Dermis blood vessel endothelial cell (primary cell): ENCODE results near the gene BRINP1. TPM values are rescaled to one million over a fixed set of nuclear protein-coding genes. Genes with fewer than 3 reads are reported as not detected.

Experiments used
- DNase-seq: peaks from one replicate; pipeline ENCODE4 v3.0.0; 2010
- total RNA-seq: library from RNA; depleted of rRNA; stranded (reverse); fragments of >200 nt; gene quantifications from 2 replicates; pipeline ENCODE4 v1.2.3, GENCODE V29; 2014

The BRINP1 gene
- total RNA-seq, 1 donor from 2014 or later, result not detected

DNA sequence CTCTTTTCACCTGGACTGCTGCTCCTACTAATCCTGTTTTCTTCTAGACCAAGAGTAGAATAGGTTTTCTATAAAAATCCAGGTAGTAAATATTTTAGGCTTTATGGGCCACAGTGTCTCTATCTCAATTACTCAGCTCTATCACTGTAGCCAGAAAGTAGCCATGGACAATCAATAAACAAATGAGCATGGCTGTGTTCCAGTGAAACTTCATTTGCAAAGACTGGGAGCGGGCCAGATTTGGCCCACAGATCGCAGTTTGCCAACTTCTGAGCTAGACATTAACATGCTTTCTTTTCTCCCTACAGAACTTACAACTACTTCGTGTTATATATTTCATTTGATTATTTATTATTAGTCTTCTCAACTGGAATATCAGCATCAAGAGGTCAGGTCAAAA lies 30.2 kb downstream of the BRINP1 start:
- DNase-seq, result no peak

GRCh38 chr9:119337573-119337972 lies 31.7 kb downstream of the BRINP1 start:
- no peak for DNase-seq

DNA sequence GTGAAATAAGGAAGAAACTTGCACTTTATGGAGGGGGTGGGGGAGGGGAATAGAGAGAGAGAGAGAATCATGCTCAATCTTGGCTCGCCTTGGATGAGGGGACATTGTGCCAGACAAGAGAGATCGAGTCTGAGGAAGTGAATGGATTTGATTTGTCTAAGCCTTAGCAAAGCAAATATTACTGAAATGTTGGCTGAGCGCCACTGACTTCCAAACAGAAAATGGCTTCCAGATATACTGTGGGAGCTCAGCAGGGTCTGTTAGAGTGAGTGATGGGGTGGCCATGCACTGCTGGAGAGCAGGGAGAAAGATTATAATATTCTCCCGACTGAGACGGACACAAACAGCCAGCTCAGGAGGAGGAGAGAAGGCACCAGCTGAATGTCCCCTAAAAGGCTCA lies 34.5 kb downstream of the BRINP1 start:
- DNase-seq, result no peak

GRCh38 chr9:119333507-119334229 lies 35.6 kb downstream of the BRINP1 start:
- no peak for DNase-seq

- no peak for DNase-seq
Observed at GRCh38 chr9:119332522-119332921, 36.7 kb downstream of the BRINP1 start.

- DNase-seq, result no peak
Observed at GRCh38 chr9:119322184-119322583, 47.1 kb downstream of the BRINP1 start.

- DNase-seq, result no peak
Observed at GRCh38 chr9:119318371-119318770, 50.9 kb downstream of the BRINP1 start.

GRCh38 chr9:119313846-119314245 lies 55.4 kb downstream of the BRINP1 start:
- DNase-seq, result no peak

DNA sequence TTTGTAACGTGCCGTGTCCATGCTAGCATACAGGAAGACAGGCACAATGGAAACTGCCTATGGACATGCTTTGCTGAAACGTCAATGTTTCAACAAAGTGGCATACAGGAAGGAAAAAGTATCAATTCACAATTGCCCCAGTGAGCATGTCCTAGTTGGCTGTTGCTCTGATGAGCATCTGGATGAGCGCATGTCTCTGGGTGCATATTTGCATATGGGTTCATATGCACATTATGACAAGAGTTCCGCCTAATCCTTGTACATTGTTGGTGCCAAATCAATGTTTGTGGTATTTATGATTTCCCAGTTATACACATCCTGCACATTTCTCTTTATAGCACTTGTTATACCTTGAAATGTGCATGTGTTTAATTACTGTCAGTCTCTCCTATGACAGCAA lies 58.5 kb downstream of the BRINP1 start:
- no peak for DNase-seq

- DNase-seq, result no peak
Observed at GRCh38 chr9:119307471-119307870, 61.8 kb downstream of the BRINP1 start.

DNA sequence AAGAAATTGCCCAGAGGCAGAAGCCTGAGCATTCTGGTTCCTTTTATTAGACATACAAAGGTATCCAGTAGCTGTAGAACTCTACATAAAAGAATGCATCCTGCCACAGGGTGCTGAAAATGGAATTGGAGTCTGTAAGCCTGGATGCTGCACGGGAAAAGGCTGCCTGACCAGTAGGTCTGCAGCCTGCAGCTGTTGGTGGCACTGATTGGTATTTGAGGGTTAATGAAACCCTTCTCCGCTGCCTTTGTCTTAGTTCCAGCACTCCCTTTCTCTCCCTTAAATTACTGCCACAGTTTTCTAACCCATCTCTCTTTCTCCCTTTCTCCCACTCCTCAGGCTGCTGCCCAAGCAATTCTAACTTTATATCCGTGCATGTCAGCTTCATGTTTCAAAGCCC lies 64.7 kb downstream of the BRINP1 start:
- no peak for DNase-seq

DNA sequence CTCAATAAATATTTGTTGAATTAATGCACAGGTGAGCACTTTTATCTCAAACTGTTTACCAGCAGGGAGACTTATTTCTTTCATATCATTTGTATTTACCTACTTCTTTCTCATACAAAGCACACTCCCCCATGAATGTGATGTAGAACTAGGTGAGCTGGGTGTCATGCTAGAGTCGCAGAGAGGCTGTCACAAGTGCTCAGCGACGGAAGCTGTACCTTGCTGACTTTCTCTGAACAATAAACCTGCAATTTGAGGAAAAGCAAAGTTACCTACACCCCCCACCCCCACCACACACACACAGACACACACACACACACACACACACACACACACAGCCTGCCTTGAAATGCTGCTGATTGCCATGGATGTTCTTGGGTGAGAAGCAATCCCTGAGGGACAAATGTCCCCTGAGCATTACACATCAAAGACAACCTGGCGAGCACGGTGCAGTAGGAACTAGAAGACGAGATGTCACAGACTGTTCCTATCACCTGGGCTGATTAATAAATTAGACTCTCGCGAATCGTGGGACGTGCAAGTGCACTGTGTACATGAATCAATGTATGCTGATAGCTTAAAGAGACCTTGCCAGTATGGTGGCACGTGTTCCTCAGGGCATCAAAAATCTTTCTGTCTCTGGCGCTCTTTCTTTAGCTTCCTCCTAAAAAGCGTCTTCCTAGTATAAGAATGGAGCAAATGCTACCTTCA lies 66.1 kb downstream of the BRINP1 start:
- no peak for DNase-seq

GRCh38 chr9:119298076-119298853 lies 71.0 kb downstream of the BRINP1 start:
- DNase-seq, result no peak

- no peak for DNase-seq
Observed at GRCh38 chr9:119291554-119291953, 77.7 kb downstream of the BRINP1 start.

DNA sequence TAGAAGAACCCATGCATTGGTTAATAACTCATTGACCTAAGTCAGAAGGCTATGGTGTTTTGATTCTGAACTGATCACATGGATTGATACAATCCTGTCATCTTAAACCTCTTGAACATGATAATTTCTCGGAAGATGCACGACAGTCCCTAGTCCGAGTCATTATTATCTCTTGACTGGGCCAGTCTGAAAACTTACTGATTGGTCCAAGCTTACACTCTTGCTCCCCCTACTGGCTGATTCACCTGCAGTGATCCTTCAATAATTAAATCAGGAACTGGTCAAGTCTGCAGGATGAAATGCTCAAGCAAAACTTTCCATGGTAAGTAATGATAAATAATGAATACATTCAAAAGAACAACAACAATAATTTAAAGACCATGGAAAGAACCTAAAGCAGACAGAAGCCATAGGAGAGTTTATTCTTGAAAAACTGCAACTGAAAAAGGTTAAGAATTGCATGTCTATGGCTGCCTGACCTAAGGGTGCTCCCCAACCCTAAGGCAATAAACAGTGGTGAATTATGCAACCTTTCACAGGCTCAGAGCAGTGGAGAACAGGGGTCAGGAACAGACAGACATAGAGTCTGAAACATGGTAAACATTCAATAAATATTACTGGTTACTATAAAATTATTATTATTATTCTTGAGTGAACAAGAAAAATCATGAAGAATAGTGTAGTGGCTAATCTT lies 79.3 kb downstream of the BRINP1 start:
- DNase-seq, result peak; percentile 56

DNA sequence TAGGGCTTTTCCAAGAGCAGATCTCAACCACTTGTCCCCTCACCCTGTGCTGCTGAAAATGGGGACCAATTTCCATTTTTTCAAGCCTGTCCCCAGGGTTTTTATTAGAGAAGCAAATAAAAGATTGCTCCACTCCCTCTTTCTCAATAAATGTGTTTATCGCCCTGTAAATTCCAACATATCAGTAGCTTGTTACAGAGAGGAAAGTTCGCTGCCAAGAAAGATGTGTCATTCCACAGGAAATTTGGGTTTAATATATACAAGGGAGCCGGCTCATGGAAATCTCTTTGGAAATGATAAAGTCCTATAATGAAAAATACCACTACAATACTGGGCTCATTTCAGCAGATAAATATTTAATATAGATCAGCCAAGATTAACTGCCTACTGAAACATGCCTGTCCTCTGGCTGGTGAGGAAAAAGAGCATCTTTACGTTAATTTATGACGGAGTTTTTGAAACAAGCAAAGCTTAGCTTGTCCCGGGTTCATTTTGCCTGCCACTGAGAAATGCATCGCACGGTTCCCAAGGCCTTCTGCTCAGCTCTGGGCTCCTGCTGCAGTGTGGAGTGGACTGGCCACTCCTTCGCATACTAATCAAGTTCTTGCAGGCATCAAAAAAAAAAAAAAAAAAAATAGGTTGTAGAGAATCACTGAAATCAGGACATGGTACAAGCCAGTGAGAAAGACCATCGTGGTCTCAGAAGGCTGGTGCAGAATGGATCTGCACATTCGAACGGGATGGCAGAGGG lies 84.5 kb downstream of the BRINP1 start:
- DNase-seq, result no peak

DNA sequence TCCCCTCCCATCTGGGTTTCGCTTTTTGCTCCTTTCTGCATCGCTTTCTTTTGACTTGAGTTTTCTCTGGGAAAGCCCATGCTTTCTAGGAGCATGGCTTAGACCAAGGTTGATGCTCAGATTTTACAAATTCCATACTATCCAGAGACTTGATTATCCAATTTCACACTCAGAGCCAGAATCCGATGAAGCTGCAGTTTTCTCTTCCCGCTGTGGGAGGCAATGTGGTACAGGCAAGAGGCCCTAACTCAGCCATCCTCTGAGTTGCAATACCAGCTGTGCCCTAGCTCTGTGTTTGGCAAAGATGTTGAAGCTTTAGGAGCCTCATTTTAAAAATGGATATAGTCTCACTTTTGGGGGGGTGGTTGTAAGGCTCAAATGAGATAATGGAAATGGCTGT lies 85.1 kb downstream of the BRINP1 start:
- no peak for DNase-seq

- no peak for DNase-seq
Observed at GRCh38 chr9:119283078-119283794, 86.0 kb downstream of the BRINP1 start.

GRCh38 chr9:119282476-119283077 lies 86.7 kb downstream of the BRINP1 start:
- DNase-seq, result no peak

- no peak for DNase-seq
Observed at GRCh38 chr9:119280740-119281485, 88.3 kb downstream of the BRINP1 start.
